ENCODE measurements around the gene RTN4IP1. TPM values are rescaled to one million over a fixed set of nuclear protein-coding genes. Genes with fewer than 3 reads are reported as not detected.
"Not testable (repeated sequence)": the region's sequence is repeated elsewhere in the genome, so short reads cannot be mapped to it uniquely, and the experiment has no call there.

RTN4IP1 gene
- total RNA-seq, 6 donors from 2014 or later: 1.6 to 5.9 (median 4.3) TPM

GRCh38 chr6:106599440-106599839, 29.9 kb downstream of the RTN4IP1 start:
- Histone ChIP-seq H3K27ac (no peak overlapping the region), H3K27me3 (no peaks in the 10 kb centered on the region), H3K4me1 (no peaks in the 10 kb centered on the region), H3K36me3 (peaks cover 0 to 11% (median 0%) of the 10 kb centered on the region in 4 donors), H3K9me3 (no peaks in the 10 kb centered on the region), H3K4me3 (no peak overlapping the region)
- WGBS, 2 donors: 50 to 95% methylated on average over 1 to 2 of the region's 2 CpGs
- TF ChIP-seq EP300 (IDR thresholded peaks at IDR 0.05): no peak
- no peak for ATAC-seq (ENCODE audit: low FRiP score in 2 of 2)
- no peak for DNase-seq

GRCh38 chr6:106591111-106591825, 38.0 kb downstream of the RTN4IP1 start:
- peaks cover 0 to 17% (median 0%) of the 10 kb centered on the region in 4 donors for H3K36me3 ChIP-seq
- WGBS, 2 donors: 92 to 95% methylated on average over 3 of the region's 3 CpGs
- no peak overlapping the region for H3K4me3 ChIP-seq
- no peak for ATAC-seq (ENCODE audit: low FRiP score in 2 of 2)
- TF ChIP-seq POLR2AphosphoS5 (IDR thresholded peaks at IDR 0.05): no peak
- TF ChIP-seq POLR2A (IDR thresholded peaks at IDR 0.05): no peak
- TF ChIP-seq EP300 (IDR thresholded peaks at IDR 0.05): no peak
- no peak for TF ChIP-seq CTCF (IDR thresholded peaks at IDR 0.05)
- no peak for DNase-seq
- H3K9me3 ChIP-seq: no peaks in the 10 kb centered on the region
- no peaks in the 10 kb centered on the region for H3K27me3 ChIP-seq
- no peak overlapping the region for H3K27ac ChIP-seq
- no peaks in the 10 kb centered on the region for H3K4me1 ChIP-seq

- WGBS, 2 donors: 75 to 82% methylated on average over 4 of the region's 5 CpGs
- peaks cover 0 to 21% (median 2%) of the 10 kb centered on the region in 4 donors for H3K36me3 ChIP-seq
- H3K27me3 ChIP-seq; H3K9me3 ChIP-seq; ATAC-seq (ENCODE audit: low FRiP score in 2 of 2); H3K27ac ChIP-seq; DNase-seq; H3K4me3 ChIP-seq; H3K4me1 ChIP-seq: not testable (repeated sequence)
Observed at GRCh38 chr6:106588937-106589336, 40.4 kb downstream of the RTN4IP1 start.

- DNase-seq (no peak), ATAC-seq (ENCODE audit: low FRiP score in 2 of 2) (no peak)
- no peak for TF ChIP-seq CTCF (IDR thresholded peaks at IDR 0.05)
- TF ChIP-seq POLR2A (IDR thresholded peaks at IDR 0.05): no peak
- 92 to 96% methylated on average over 4 of the region's 4 CpGs for WGBS, 2 donors
- Histone ChIP-seq H3K4me3 (no peak overlapping the region), H3K27me3 (no peaks in the 10 kb centered on the region), H3K9me3 (no peaks in the 10 kb centered on the region), H3K36me3 (peaks cover 0 to 30% (median 4%) of the 10 kb centered on the region in 4 donors), H3K4me1 (no peaks in the 10 kb centered on the region), H3K27ac (no peak overlapping the region)
Observed at GRCh38 chr6:106586815-106587415, 42.4 kb downstream of the RTN4IP1 start.

- Histone ChIP-seq H3K4me1 (no peaks in the 10 kb centered on the region), H3K4me3 (no peak overlapping the region), H3K27ac (no peak overlapping the region), H3K36me3 (peaks cover 0 to 15% (median 4%) of the 10 kb centered on the region in 4 donors), H3K9me3 (no peaks in the 10 kb centered on the region), H3K27me3 (no peaks in the 10 kb centered on the region)
- DNase-seq (no peak), ATAC-seq (ENCODE audit: low FRiP score in 2 of 2) (no peak)
- WGBS, 2 donors: 79 to 89% methylated on average over 1 of the region's 1 CpG
- TF ChIP-seq EP300 (IDR thresholded peaks at IDR 0.05) (no peak), POLR2A (IDR thresholded peaks at IDR 0.05) (no peak), POLR2AphosphoS5 (IDR thresholded peaks at IDR 0.05) (no peak), CTCF (IDR thresholded peaks at IDR 0.05) (no peak)
Observed at GRCh38 chr6:106581468-106581867, 47.8 kb downstream of the RTN4IP1 start.

GRCh38 chr6:106579281-106579680, 50.0 kb downstream of the RTN4IP1 start:
- Histone ChIP-seq H3K36me3 (peaks cover 0 to 11% (median 3%) of the 10 kb centered on the region in 4 donors), H3K4me3 (no peak overlapping the region), H3K27ac (no peak overlapping the region), H3K9me3 (no peaks in the 10 kb centered on the region), H3K27me3 (no peaks in the 10 kb centered on the region), H3K4me1 (no peaks in the 10 kb centered on the region)
- TF ChIP-seq EP300 (IDR thresholded peaks at IDR 0.05) (no peak), POLR2AphosphoS5 (IDR thresholded peaks at IDR 0.05) (no peak), POLR2A (IDR thresholded peaks at IDR 0.05) (no peak), CTCF (IDR thresholded peaks at IDR 0.05) (no peak)
- WGBS, 2 donors: 90 to 95% methylated on average over 2 of the region's 2 CpGs
- ATAC-seq (ENCODE audit: low FRiP score in 2 of 2) (no peak), DNase-seq (no peak)

Data from upper lobe of left lung (tissue), 6 donors.